Measurements from ENCODE around the gene MAML1.

DNA sequence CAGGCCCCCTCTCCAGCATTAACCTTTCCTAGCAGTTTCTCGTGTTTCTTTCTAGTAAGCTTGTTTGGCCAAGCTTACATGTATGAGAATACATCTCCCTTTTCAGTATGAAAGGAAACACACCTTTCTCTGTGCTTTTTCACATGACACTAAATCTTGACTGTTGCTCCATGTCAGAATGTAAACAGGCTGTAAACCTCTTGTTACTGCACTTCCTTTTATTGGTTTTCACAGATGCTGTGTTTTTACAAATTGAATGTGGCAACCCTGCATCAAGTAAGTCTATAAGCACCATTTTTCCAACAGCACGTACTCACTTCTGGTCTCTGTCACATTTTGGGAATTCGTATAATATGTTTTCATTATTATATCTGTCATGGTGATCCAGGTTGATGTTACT lies 36.0 kb upstream of the MAML1 start:
- TF ChIP-seq, protein P1, sequence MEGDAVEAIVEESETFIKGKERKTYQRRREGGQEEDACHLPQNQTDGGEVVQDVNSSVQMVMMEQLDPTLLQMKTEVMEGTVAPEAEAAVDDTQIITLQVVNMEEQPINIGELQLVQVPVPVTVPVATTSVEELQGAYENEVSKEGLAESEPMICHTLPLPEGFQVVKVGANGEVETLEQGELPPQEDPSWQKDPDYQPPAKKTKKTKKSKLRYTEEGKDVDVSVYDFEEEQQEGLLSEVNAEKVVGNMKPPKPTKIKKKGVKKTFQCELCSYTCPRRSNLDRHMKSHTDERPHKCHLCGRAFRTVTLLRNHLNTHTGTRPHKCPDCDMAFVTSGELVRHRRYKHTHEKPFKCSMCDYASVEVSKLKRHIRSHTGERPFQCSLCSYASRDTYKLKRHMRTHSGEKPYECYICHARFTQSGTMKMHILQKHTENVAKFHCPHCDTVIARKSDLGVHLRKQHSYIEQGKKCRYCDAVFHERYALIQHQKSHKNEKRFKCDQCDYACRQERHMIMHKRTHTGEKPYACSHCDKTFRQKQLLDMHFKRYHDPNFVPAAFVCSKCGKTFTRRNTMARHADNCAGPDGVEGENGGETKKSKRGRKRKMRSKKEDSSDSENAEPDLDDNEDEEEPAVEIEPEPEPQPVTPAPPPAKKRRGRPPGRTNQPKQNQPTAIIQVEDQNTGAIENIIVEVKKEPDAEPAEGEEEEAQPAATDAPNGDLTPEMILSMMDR (IDR thresholded peaks at IDR 0.05), result no peak
- no peak for TF ChIP-seq POLR2A (IDR thresholded peaks at IDR 0.05)

Data from right lobe of liver (tissue), 4 donors.